Fibroblast of lung (primary cell): Measurements from ENCODE around the gene FGD4. TPM values are rescaled to one million over a fixed set of nuclear protein-coding genes. Genes with fewer than 3 reads are reported as not detected.
"Not testable (repeated sequence)": the region's sequence is repeated elsewhere in the genome, so short reads cannot be mapped to it uniquely, and the experiment has no call there.

Experiments used
- DNase-seq, 2 donors: peaks; one replicate each; pipeline versions ENCODE4 v3.0.0 to v3.0.0-alpha.2; 2010; ENCODE audit warnings: low read depth in 2 of 2
- H2AFZ ChIP-seq: 2 replicates; pipeline ENCODE4 v1.5.1; 2012; ENCODE audit warnings: low read length, control low read depth, inconsistent platforms
- H3K27ac ChIP-seq: 2 replicates; pipeline ENCODE4 v1.5.1; 2011; ENCODE audit warnings: low read length, control low read depth; ENCODE audit not compliant: insufficient read depth
- H3K27me3 ChIP-seq: 2 replicates; pipeline ENCODE4 v1.5.1; 2011; ENCODE audit warnings: mild to moderate bottlenecking, low read length; ENCODE audit not compliant: control insufficient read depth, insufficient read depth
- H3K36me3 ChIP-seq: 2 replicates; pipeline ENCODE4 v1.5.1; 2011; ENCODE audit warnings: low read length; ENCODE audit not compliant: control insufficient read depth, insufficient read depth
- H3K4me1 ChIP-seq: 2 replicates; pipeline ENCODE4 v1.5.1; 2011; ENCODE audit warnings: low read length; ENCODE audit not compliant: control insufficient read depth, insufficient read depth; ENCODE audit errors: extremely low read depth
- H3K4me2 ChIP-seq: 2 replicates; pipeline ENCODE4 v1.5.1; 2011; ENCODE audit warnings: low read length, control low read depth; ENCODE audit not compliant: insufficient read depth; ENCODE audit errors: extremely low read depth
- H3K4me3 ChIP-seq, 4 experiments: fragments of 200-600 bp in 1 of 4; sonication (generic) in 1 of 4; replicated peaks in 1 of 4; 2 replicates each; pipeline ENCODE4 v1.5.1; 2011 to 2016; ENCODE audit warnings: low read length in 4 of 4, low read depth in 3 of 4, mild to moderate bottlenecking in 3 of 4, control low read depth in 2 of 4, inconsistent platforms in 1 of 4, mixed read lengths in 1 of 4; ENCODE audit not compliant: insufficient read depth in 1 of 4; ENCODE audit errors: control extremely low read depth in 1 of 4
- H3K79me2 ChIP-seq: 2 replicates; pipeline ENCODE4 v1.5.1; 2012; ENCODE audit warnings: mild to moderate bottlenecking, low read length, inconsistent platforms; ENCODE audit not compliant: control insufficient read depth, insufficient read depth
- H3K9ac ChIP-seq: 2 replicates; pipeline ENCODE4 v1.5.1; 2011; ENCODE audit warnings: mild to moderate bottlenecking, low read length, control low read depth; ENCODE audit not compliant: insufficient read depth
- H3K9me3 ChIP-seq: 2 replicates; pipeline ENCODE4 v1.5.1; 2012; ENCODE audit warnings: low read depth, low read length; ENCODE audit not compliant: control insufficient read depth, insufficient read depth
- H4K20me1 ChIP-seq: 2 replicates; pipeline ENCODE4 v1.5.1; 2011; ENCODE audit warnings: low read length; ENCODE audit not compliant: control insufficient read depth, insufficient read depth; ENCODE audit errors: extremely low read depth
- CTCF ChIP-seq, 2 donors: IDR thresholded peaks in 1 of 2; conservative IDR thresholded peaks in 1 of 2; 1 replicate in 1 of 2; 2 replicates in 1 of 2; pipeline ENCODE4 v1.5.1; 2011 to 2012; ENCODE audit warnings: low read length in 2 of 2, control low read depth in 1 of 2, inconsistent platforms in 1 of 2, low read depth in 1 of 2, mild to moderate bottlenecking in 1 of 2
- EZH2 ChIP-seq: IDR thresholded peaks from 2 replicates; pipeline ENCODE4 v1.5.1; 2012; ENCODE audit warnings: low read length, control low read depth, mild to moderate bottlenecking; ENCODE audit errors: missing control alignments
- polyA plus RNA-seq, 2 donors: library from polyadenylated mRNA; depleted of rRNA in 1 of 2; stranded (reverse) in 1 of 2; unstranded in 1 of 2; fragments of >200 nt; gene quantifications; 2 replicates each; pipeline ENCODE4 v1.2.1, GENCODE V29; 2011 to 2012; ENCODE audit warnings: missing spikeins in 1 of 2
- total RNA-seq: library from RNA; depleted of rRNA; stranded (reverse); fragments of >200 nt; gene quantifications from 2 replicates; pipeline ENCODE4 v1.2.1, GENCODE V29; 2014

The FGD4 gene
- total and polyA plus RNA-seq, 2 donors (not counting 1 experiment from before 2014, with no cell fraction given) = 7.6 to 12.2 TPM

DNA sequence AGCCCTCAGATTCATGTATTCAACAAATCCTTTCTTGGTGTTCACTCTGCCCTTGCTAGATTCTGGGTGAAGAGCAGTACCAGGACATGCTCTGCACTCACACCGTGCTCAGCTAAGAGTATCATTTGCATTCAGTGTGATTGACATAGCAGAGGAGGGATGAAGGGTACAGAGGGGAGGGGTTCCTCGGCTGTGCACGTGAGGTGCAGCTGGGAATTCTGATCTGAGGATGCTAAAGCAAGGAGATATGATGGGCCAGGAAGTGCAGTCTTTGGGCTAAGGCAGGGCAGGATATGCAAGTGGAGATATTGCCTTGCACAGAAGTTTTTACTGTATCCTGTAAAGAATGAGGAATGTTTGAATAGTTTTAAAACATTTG lies 108.6 kb downstream of the FGD4 start:
- H3K79me2 ChIP-seq = no peaks in the 10 kb centered on the region
- H2AFZ ChIP-seq = no peak overlapping the region
- TF ChIP-seq CTCF (conservative IDR thresholded peaks at IDR 0.05 in 1 of 2, IDR thresholded peaks at IDR 0.05 in 1 of 2; ENCODE audit: low read depth in 1 of 2, low read length in 2 of 2) (no peak), EZH2 (no peak)

DNA sequence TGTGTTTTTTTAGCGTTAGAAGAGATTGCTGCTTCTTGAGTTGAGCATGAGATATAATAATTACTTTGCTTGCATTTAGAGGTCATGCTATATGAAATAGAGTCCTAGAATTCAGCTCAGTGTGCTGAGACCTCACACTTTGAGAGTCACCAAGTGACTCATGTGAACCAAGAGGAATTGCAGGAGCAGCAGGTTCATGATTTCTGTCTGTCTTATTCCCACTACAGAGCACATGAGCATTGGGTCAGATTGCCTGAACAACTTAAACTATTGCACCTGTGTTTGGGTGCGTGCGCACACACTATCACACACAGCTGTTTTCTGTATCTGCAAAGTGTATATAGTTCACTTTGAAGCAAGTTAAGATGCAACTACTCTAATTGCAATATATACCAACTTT lies 109.3 kb downstream of the FGD4 start:
- no peak overlapping the region for H3K4me3 ChIP-seq
- no peaks in the 10 kb centered on the region for H3K36me3 ChIP-seq
- H2AFZ ChIP-seq = no peak overlapping the region
- no peak overlapping the region for H3K27ac ChIP-seq
- H3K4me1 ChIP-seq = no peaks in the 10 kb centered on the region
- H3K79me2 ChIP-seq = no peaks in the 10 kb centered on the region
- H3K9me3 ChIP-seq = no peaks in the 10 kb centered on the region
- H4K20me1 ChIP-seq = no peaks in the 10 kb centered on the region
- H3K9ac ChIP-seq = no peak overlapping the region
- TF ChIP-seq CTCF (conservative IDR thresholded peaks at IDR 0.05 in 1 of 2, IDR thresholded peaks at IDR 0.05 in 1 of 2; ENCODE audit: low read depth in 1 of 2, low read length in 2 of 2) = no peak
- no peak for TF ChIP-seq EZH2
- H3K27me3 ChIP-seq = no peaks in the 10 kb centered on the region
- no peak overlapping the region for H3K4me2 ChIP-seq
- no peak for DNase-seq

More for the DNA sequence above, 108.6 kb downstream of the FGD4 start:
- Histone ChIP-seq H3K9ac (no peak overlapping the region), H3K36me3 (no peaks in the 10 kb centered on the region), H4K20me1 (no peaks in the 10 kb centered on the region), H3K27ac (no peak overlapping the region), H3K9me3 (no peaks in the 10 kb centered on the region), H3K27me3 (no peaks in the 10 kb centered on the region), H3K4me2 (no peak overlapping the region), H3K4me3 (no peak overlapping the region), H3K4me1 (no peaks in the 10 kb centered on the region)
- no peak for DNase-seq

DNA sequence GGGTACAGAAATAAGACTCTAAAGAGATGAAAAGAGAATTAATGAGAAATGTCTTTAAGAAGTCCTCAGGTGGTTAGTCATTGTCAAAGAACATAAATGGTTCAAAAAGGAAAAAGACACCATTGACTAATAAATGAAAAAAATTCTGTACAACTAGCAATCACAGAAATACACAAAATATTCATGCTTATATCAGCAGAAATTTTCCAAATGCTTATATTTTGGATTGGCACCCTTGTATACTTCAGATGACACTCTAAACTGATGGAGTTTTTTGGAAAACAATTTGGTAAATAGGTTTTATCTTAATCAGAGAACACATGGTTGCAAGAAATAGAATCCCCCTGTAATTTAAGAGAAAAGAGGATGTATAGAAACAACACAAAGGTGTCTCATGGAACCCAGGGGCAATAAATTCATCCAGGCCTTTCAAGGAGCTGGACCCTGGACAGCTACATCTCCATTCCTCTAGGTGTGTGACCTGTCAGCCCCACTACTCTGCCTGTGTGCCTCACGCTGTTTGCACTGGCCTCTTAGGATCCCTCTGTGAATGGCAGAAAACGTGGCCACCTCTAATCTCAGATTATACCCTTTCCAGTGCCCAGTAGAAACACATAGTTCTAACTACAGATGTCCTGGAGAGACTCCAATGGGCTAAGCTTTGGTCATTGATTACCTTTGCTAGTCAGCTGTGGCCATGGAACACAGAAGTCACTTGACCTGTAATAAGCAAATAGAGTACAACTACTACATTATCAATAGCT lies 110.2 kb downstream of the FGD4 start:
- H3K36me3 ChIP-seq = no peaks in the 10 kb centered on the region
- H3K79me2 ChIP-seq = no peaks in the 10 kb centered on the region
- H3K9me3 ChIP-seq = no peaks in the 10 kb centered on the region
- H3K27me3 ChIP-seq = no peaks in the 10 kb centered on the region
- H3K27ac ChIP-seq = no peak overlapping the region
- H3K4me2 ChIP-seq = no peak overlapping the region
- H3K4me1 ChIP-seq = no peaks in the 10 kb centered on the region
- TF ChIP-seq CTCF (conservative IDR thresholded peaks at IDR 0.05 in 1 of 2, IDR thresholded peaks at IDR 0.05 in 1 of 2; ENCODE audit: low read depth in 1 of 2, low read length in 2 of 2) = no peak
- TF ChIP-seq EZH2 = no peak
- H2AFZ ChIP-seq = no peak overlapping the region
- no peak overlapping the region for H3K4me3 ChIP-seq
- no peak for DNase-seq
- no peaks in the 10 kb centered on the region for H4K20me1 ChIP-seq
- H3K9ac ChIP-seq = no peak overlapping the region

DNA sequence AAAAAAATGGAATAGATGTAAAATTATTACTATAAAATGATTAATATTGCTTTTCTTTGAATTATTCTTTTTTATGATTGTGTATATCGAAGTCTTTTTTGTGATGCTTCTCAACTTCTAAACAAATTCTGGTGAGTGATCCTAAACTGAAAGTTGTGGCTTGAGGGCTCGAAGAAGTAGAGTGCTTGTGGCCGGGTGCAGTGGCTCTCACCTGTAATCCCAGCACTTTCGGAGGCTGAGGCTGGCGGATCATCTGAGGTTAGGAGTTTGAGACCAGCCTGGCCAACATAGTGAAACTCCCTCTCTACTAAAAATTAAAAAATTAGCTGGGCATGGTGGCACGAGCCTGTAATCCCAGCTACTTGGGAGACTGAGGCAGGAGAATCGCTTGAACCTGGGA lies 112.6 kb downstream of the FGD4 start:
- not testable (repeated sequence) for H3K4me3 ChIP-seq, H3K4me2 ChIP-seq, H3K27ac ChIP-seq, DNase-seq, H3K9ac ChIP-seq, H3K9me3 ChIP-seq, H3K27me3 ChIP-seq, H3K79me2 ChIP-seq, H2AFZ ChIP-seq, H4K20me1 ChIP-seq, H3K4me1 ChIP-seq, H3K36me3 ChIP-seq
